Measurements from ENCODE around the gene CFAP298. TPM values are rescaled to one million over a fixed set of nuclear protein-coding genes. Genes with fewer than 3 reads are reported as not detected.
"Not testable (repeated sequence)": the region's sequence is repeated elsewhere in the genome, so short reads cannot be mapped to it uniquely, and the experiment has no call there.

The CFAP298 gene
- total RNA-seq, 1 experiment from 2014 or later, result 52.7 TPM

DNA sequence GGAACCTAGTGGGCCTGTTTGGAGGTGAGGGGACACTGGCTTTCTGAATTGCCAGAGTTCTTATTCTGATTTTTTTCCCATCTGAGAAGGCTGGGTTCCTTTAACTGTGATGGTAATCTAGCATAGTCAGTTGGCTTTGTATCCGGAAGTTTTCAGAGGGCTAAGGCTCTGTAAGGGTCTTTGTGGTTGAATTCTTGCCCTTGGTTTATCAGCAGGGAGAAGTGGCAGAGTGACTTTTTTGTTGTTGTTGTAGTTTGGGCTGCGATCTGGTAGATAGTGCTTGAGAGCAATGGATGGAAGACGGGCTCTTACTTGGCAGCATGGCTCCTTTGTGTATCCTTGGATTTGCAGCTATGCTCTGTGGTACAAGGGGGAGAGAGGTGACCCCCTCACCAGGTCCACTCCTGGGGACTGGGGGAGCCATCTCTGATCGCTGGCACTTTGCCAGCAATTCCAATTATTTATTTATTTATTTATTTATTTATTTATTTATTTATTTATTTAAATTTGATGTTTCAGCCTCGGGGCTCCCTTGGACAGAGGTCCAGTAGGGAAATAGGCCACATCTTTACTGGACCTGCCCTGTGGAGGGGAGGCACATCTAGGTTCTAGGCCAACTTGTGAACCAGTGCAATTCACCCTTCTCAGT is 45.3 kb downstream of the CFAP298 start:
- no peak for DNase-seq (ENCODE audit: low spot score)

DNA sequence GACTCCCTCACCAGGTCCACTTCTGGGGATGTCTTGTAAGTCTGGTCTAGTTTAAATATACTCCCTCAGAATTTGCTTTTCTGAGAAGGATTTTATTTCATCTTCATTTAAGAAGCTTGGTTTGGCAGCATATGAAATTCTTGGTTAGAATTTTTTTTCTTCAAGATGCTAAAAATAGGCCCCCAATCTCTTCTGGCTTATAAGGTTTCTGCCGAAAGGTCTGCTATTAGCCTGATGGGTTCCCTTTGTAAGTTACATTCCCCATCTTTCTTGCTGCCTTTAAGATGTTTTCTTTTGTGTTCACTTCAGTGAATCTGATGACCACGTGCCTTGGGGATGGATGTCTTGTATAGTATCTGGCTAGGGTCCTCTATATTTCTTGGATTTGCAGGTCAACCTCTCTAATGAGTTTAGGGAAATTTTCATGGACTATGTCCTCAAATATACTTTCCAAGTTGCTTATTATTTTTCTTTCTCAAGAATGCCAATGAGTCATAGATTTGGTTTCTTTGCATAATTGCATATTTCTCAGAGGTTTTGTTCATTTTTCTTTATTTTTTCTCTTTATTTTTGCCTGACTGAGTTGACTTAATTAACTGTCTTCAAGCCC is 46.2 kb downstream of the CFAP298 start:
- DNase-seq (ENCODE audit: low spot score), result no peak

DNA sequence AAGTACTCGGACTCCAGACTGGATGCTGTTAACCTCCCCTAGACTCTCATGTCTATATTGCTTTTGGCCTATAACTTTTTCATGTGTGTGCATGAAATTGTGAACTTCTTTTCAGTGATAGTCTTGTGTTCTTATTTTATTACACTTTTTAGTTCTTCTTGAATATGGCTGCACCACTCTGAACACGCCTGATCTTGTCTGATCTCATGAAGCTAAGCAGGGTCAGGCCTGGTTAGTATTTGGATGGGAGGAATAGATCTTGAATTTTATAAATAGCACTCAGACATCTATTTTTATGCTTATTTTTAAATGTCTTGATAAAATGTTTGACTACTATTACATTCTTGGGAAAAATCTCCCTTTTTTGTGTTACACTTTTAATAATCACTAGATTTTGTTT is 49.3 kb downstream of the CFAP298 start:
- no peak for DNase-seq (ENCODE audit: low spot score)

DNA sequence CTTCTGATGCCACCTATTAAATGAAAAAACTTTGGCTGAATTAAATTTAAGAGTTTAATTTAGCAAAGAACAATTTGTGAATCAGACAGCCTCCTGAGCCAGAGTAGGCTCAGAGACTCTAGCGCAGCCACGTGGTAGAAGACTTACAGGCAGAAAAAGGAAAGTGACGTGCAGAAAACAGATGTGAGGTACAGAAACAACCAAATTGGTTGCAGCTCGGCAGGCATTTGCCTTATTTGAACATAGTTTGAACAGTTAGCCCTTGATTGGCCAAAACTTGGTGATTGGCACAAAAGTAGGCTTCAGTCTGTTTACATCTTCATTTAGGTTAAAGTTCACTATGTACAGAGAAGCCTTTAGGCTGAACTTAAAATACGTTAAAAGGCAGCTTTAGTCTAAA is 49.8 kb downstream of the CFAP298 start:
- DNase-seq (ENCODE audit: low spot score), result peak; percentile 26

DNA sequence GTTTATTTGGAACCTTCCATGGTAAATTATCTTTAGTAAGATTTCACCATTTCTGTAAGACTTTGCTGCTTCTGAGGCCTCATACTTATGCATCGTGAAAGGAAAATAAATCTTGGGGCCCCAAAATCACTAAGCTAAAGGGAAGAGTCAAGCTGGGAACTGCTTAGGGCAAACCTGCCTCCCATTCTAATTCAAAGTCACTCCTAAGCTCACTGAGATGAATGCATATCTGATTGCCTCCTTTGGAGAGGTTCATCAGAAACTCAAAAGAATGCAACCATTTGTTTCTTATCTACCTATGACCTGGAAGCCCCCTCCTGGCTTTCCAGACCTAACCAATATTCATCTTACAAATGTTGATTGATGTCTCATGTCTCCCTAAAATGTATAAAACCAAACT is 50.7 kb downstream of the CFAP298 start:
- DNase-seq (ENCODE audit: low spot score), result not testable (repeated sequence)

DNA sequence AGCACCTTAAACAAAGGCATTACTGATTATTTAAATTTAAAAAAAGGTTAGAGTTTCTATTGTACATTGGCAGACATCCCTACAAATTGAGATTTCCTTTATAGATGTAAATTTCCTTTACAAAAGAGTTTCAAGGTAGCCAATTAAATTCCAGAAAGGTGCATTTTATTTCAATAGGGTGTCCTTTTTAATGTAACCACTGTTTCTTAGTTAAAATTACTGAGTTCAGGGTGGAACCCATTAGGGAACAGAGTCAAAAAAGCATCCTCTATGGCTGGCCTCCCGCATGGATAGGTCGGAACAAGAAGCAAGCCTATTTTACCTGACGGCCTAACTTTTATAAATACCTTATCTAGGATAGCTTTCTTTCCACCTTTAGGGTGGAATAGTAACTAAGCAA is 51.3 kb downstream of the CFAP298 start:
- no peak for DNase-seq (ENCODE audit: low spot score)

DNA sequence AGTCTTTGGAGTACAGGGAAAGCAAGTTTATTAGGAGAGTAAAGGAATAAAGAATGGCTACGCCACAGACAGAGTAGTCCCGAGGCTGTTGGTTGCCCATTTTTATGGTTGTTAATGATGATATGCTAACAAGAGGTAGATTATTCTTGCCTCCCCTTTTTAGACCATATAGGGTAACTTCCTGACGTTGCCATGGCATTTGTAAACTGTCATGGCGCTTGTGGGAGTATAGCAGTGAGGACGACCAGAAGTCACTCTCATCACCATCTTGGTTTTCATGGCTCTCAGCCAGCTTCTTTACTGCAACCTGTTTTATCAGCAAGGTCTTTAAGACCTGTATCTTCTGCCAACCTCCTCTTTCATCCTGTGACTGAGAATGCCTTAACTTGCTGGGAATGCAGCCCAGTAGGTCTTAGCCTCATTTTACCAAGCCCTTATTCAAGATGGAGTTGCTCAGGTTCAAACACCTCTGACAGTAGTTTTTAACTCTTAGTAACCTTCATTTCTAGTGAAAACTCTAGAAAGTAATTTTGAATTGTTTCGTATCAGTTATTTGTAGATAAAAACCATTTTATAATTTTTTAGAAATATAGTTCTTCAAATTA is 53.1 kb downstream of the CFAP298 start:
- DNase-seq (ENCODE audit: low spot score), result no peak

DNA sequence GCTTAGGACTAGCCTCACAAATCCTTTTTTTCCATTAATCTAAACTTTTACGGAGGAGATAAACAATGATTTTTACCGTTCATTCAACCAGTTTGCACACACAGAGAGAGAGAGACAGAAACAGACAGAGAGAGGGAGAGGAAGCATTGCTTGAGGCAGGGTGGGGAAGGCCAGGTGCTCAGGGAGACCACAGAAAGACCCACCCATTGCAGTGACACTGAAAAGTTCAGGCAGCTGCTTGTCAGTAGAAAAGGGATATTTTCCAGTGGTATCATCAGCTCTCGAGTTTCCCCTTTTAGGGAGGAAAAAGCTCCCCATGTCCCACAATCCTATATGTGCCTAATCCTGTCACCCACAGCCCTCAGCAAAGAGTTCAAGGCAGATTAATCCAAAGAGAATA is 54.1 kb downstream of the CFAP298 start:
- DNase-seq (ENCODE audit: low spot score), result no peak

DNA sequence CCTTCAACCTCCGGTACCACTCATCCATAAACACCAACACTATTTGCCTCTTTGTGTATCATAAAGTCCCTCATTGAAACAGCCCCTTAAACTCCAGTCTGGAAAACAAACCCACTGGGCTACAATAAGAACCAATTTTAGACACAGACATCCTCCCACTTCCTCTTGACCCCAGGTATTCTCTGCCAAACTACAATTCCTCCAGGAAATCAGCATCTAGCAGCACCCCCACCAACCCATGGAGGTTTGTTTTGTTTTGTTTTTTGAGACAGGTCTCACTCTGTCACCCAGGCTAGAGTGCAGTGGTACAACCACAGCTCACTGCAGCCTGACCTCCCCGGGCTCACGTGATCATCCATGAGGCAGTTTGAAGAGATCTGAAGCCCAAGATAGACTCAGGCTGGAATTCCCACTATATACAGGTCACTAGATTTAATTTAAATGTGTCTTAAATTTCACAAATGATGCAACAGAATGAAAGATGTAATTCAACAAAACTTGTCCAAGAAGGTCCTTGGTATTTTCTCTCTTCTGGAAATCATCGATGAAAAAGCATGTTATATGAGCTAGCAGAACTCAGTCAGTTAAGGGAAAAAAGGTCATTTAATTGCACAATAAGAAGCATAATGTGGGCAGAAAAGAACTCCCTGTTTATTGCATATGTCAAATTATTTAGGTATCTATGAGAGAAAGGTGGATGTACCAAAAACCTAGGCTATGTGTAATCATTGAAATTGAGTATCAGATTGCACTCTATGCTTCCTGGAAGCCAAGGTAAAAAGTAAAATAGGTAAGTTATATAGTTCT is 57.1 kb downstream of the CFAP298 start:
- DNase-seq (ENCODE audit: low spot score), result no peak

DNA sequence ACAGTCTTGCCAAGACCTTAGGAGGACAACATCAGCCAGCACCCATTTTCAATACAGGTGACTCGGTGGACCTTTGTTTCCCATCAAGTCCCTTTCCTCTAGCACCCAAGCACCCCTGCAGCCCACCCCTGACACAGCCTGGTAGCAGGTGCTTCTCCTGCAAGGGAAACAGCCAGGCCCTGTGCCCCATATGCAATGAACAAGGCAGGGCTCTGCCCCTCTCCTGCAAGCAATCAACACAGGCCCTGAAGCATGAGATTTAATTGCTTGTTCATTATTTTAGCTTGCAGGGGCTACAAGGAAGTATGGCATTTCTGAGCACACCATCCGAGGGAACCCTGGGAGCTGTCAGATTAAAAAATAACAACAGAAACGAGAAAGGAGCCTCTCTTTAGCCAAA is 62.3 kb downstream of the CFAP298 start:
- DNase-seq (ENCODE audit: low spot score), result no peak

DNA sequence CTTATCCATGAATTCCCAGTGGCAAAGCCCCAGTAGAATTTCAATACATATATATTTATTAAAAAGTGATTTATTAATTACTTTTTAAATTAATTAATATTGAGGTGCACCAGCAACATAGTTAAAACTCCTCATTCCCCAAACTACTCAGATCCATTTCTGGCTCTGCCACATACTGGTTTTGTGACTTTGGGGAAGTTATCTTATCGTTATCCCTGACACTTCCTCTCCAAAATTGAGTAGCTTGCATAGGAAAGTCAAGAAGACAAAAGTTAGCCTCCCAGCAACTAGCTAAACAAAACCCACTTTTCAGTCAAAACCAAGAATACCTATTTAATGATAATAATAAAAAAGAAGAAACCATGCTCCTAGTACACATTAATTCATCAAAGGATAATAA is 62.7 kb downstream of the CFAP298 start:
- DNase-seq (ENCODE audit: low spot score), result no peak

Other genes starting within 250 kb of the CFAP298 start
- gene URB1, start 219.4 kb downstream of the CFAP298 start, total RNA-seq (2014; rRNA removed; shearing (Covaris generic)), result 7.3 and 9.8 TPM in 2 replicates
- gene EVA1C, start 199.7 kb downstream of the CFAP298 start, total RNA-seq (2014; rRNA removed; shearing (Covaris generic)), result 3.8 and 7.9 TPM in 2 replicates
- gene TCP10L, start 26.9 kb downstream of the CFAP298 start, total RNA-seq (2014; rRNA removed; shearing (Covaris generic)), result not detected in 2 replicates
- gene SYNJ1, start 115.6 kb upstream of the CFAP298 start, total RNA-seq (2014; rRNA removed; shearing (Covaris generic)), result 5.5 and 8.1 TPM in 2 replicates
- gene PAXBP1, start 159.4 kb upstream of the CFAP298 start, total RNA-seq (2014; rRNA removed; shearing (Covaris generic)), result 10.7 and 12.5 TPM in 2 replicates

All from H4 (cell line).